Lower leg skin (tissue), 4 donors: ENCODE data around the gene LRRC63. TPM values are rescaled to one million over a fixed set of nuclear protein-coding genes. Genes with fewer than 3 reads are reported as not detected.

Experiments used
- DNase-seq, 2 donors: peaks; one replicate each; pipeline ENCODE4 v3.0.0-alpha.2; 2019; ENCODE audit warnings: low spot score in 2 of 2
- H3K4me3 ChIP-seq: fragments of 200-600 bp; sonication (generic); 2 replicates; pipeline ENCODE4 v1.5.1; 2017; ENCODE audit warnings: mild to moderate bottlenecking, low read depth; ENCODE audit not compliant: poor library complexity, severe bottlenecking
- POLR2A ChIP-seq, 2 donors: fragments of 450-650 bp; IDR thresholded peaks; one replicate each; pipeline ENCODE4 v1.6.1; 2016 to 2017; ENCODE audit warnings: antibody characterized with exemption in 2 of 2, mild to moderate bottlenecking in 1 of 2, moderate library complexity in 1 of 2
- WGBS, 2 donors: methylation state at CpG; one replicate each; pipeline ENCODE4 v1.1.5; 2018; 5-methylcytosine and 5-hydroxymethylcytosine counted together
- intact Hi-C: fragments of 100-400 bp; cut with DNase I; formaldehyde crosslinking; loops from one replicate; pipeline ENCODE4 v1.15.0; 2023; ENCODE audit warnings: low total_unique reads
- total RNA-seq, 4 donors: library from RNA; depleted of rRNA; stranded (reverse); fragments of >200 nt; gene quantifications; one replicate each; pipeline ENCODE4 v1.1.0, GENCODE V29; 2016
- TF ChIP-seq, protein P1 (sequence below), 3 donors: fragments of 450-650 bp; IDR thresholded peaks; one replicate each; pipeline ENCODE4 v1.5.1; 2016; ENCODE audit warnings: antibody characterized with exemption in 3 of 3, mild to moderate bottlenecking in 3 of 3, moderate library complexity in 2 of 3

Gene LRRC63
- total RNA-seq, 4 donors from 2014 or later: not detected

DNA sequence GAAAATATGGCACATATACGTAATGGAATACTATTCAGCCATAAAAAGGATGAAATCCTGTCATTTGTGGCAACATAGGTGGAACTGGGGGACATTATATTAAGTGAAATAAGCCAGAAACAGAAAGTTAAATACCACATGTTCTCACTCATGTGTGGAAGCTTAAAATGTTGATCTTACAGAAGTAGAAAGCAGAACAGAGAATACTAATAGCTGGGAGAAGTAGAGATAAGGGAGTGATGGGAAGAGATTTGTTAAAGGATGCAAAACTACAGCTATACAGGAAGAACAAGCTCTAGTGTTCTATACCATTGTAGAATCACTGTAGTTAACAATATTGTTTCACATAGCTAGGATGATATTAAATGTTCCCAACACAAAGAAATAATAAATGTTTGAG lies 107.3 kb downstream of the LRRC63 start:
- intact Hi-C loops: no loop called here
- TF ChIP-seq, protein P1, sequence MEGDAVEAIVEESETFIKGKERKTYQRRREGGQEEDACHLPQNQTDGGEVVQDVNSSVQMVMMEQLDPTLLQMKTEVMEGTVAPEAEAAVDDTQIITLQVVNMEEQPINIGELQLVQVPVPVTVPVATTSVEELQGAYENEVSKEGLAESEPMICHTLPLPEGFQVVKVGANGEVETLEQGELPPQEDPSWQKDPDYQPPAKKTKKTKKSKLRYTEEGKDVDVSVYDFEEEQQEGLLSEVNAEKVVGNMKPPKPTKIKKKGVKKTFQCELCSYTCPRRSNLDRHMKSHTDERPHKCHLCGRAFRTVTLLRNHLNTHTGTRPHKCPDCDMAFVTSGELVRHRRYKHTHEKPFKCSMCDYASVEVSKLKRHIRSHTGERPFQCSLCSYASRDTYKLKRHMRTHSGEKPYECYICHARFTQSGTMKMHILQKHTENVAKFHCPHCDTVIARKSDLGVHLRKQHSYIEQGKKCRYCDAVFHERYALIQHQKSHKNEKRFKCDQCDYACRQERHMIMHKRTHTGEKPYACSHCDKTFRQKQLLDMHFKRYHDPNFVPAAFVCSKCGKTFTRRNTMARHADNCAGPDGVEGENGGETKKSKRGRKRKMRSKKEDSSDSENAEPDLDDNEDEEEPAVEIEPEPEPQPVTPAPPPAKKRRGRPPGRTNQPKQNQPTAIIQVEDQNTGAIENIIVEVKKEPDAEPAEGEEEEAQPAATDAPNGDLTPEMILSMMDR (IDR thresholded peaks at IDR 0.05): no peak
- no peak for TF ChIP-seq POLR2A (IDR thresholded peaks at IDR 0.05)
- WGBS, 2 donors: 92 to 93% methylated on average over 1 of the region's 1 CpG

GRCh38 chr13:46320406-46320805 lies 108.7 kb downstream of the LRRC63 start:
- 62 to 67% methylated on average over 3 of the region's 3 CpGs for WGBS, 2 donors

More for the DNA sequence above, 107.3 kb downstream of the LRRC63 start:
- no peak for DNase-seq
- H3K4me3 ChIP-seq: no peak overlapping the region

GRCh38 chr13:46320821-46321220 lies 109.1 kb downstream of the LRRC63 start:
- no peak overlapping the region for H3K4me3 ChIP-seq
- intact Hi-C loops: no loop called here
- 90 to 91% methylated on average over 4 of the region's 4 CpGs for WGBS, 2 donors
- no peak for DNase-seq
- TF ChIP-seq, protein P1 (IDR thresholded peaks at IDR 0.05): no peak

More at GRCh38 chr13:46320406-46320805, 108.7 kb downstream of the LRRC63 start:
- DNase-seq: no peak
- intact Hi-C loops: no loop called here
- no peak overlapping the region for H3K4me3 ChIP-seq
- TF ChIP-seq POLR2A (IDR thresholded peaks at IDR 0.05): no peak
- TF ChIP-seq, protein P1 (IDR thresholded peaks at IDR 0.05): no peak

DNA sequence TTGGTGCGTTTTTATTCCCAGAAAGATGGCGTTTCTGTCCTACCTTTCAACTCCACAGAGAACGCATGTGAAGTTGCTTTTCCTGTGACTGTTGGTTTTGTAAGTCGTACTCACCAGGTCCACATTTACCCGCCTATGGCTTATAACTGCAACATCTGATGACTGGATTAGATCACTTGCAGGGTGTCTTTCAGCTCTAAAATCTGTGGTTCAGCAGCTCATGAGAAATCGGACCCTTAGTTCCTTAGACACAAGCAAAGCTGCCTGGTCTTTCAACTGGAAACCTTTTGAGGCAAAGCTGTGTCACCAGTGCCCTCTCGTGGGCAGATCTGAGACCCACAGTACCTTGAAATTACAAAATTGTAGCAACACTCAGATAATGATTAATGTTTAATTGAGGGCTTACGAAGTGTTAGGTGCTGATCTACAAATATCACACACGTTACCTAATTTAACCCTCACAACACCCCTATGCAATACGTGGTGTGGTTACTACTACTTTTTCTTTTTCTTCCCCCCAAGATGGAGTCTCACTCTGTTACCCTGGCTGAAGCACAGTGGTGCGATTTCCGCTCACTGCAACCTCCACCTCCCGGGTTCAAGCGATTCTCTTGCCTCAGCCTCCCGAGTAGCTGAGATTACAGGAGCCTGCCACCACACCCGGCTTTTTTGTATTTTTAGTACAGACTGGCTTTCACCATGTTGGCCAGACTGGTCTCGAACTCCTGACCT lies 109.9 kb downstream of the LRRC63 start:
- 59 to 62% methylated on average over 17 of the region's 17 CpGs for WGBS, 2 donors
- no peak for TF ChIP-seq POLR2A (IDR thresholded peaks at IDR 0.05)
- TF ChIP-seq, protein P1 (IDR thresholded peaks at IDR 0.05): no peak
- no peak overlapping the region for H3K4me3 ChIP-seq
- peak in 1 of 2 donors; percentile 45 for DNase-seq
- intact Hi-C loops: no loop called here

- TF ChIP-seq, protein P1 (IDR thresholded peaks at IDR 0.05): no peak
- TF ChIP-seq POLR2A (IDR thresholded peaks at IDR 0.05): no peak
- DNase-seq: no peak
- WGBS, 2 donors: 70 to 75% methylated on average over 5 of the region's 5 CpGs
- no peak overlapping the region for H3K4me3 ChIP-seq
- intact Hi-C loops: no loop called here
Observed at GRCh38 chr13:46324976-46325375, 113.2 kb downstream of the LRRC63 start.

Other genes starting within 250 kb of the LRRC63 start
- gene ZC3H13, start 159.2 kb upstream of the LRRC63 start, total RNA-seq: 10 to 100 TPM; 21.1 to 42.5 (median 25.3) TPM
- gene CPB2, start 106.9 kb upstream of the LRRC63 start, total RNA-seq: under 1 TPM in 3 of 4 donors, not detected in 1; 0.25 to 0.42 (median 0.29) TPM
- 10 to 100 TPM; 21.7 to 45.4 (median 39.0) TPM for gene LCP1, start 29.8 kb upstream of the LRRC63 start, total RNA-seq
- 1 to 10 TPM in 3 of 4 donors, under 1 TPM in 1; 0.08 to 4.3 (median 2.9) TPM for gene RUBCNL, start 175.3 kb downstream of the LRRC63 start, total RNA-seq